Thyroid gland (tissue), 4 donors: ENCODE results near the gene SEC63.

Experiments
- CTCF ChIP-seq, 6 experiments: fragments of 200-600 bp in 3 of 6; fragments of 450-650 bp in 3 of 6; sonication (generic) in 3 of 6; IDR thresholded peaks; one replicate each; pipeline ENCODE4 v1.5.1; 2016 to 2019; ENCODE audit warnings: antibody characterized with exemption in 6 of 6, mild to moderate bottlenecking in 2 of 6, inconsistent platforms in 1 of 6, moderate library complexity in 1 of 6
- POLR2A ChIP-seq, 2 donors: fragments of 450-650 bp; IDR thresholded peaks; one replicate each; pipeline ENCODE4 v1.6.1; 2017; ENCODE audit warnings: antibody characterized with exemption in 2 of 2, mild to moderate bottlenecking in 2 of 2, moderate library complexity in 1 of 2

GRCh38 chr6:107971181-107971580, 13.2 kb upstream of the SEC63 start:
- TF ChIP-seq CTCF (IDR thresholded peaks at IDR 0.05) (no peak), POLR2A (IDR thresholded peaks at IDR 0.05) (no peak)
